ENCODE measurements around the gene OR10A4.

GRCh38 chr11:6845383-6845782 is 31.0 kb upstream of the OR10A4 start, which contains the start of gene OR10A5:
- no peak for TF ChIP-seq YY1 (tag by site-specific recombination; IDR thresholded peaks at IDR 0.05)
- no peak for TF ChIP-seq ZBTB10 (tag by site-specific recombination; IDR thresholded peaks at IDR 0.05)
- no peak for TF ChIP-seq CTCF (tag by site-specific recombination; IDR thresholded peaks at IDR 0.05)
- no peak for TF ChIP-seq MZF1 (tag by site-specific recombination; IDR thresholded peaks at IDR 0.05; ENCODE audit: borderline replicate concordance)
- TF ChIP-seq ZBTB49 (tag by site-specific recombination; IDR thresholded peaks at IDR 0.05; ENCODE audit: low read depth), result no peak
- TF ChIP-seq SP2 (tag by site-specific recombination; IDR thresholded peaks at IDR 0.05), result no peak
- TF ChIP-seq ZFP37 (tag by site-specific recombination; IDR thresholded peaks at IDR 0.05), result no peak
- TF ChIP-seq ZFP69B (tag by site-specific recombination; IDR thresholded peaks at IDR 0.05), result no peak
